Measurements from ENCODE around the gene LSS.
"Not testable (repeated sequence)": the region's sequence is repeated elsewhere in the genome, so short reads cannot be mapped to it uniquely, and the experiment has no call there.

The LSS gene

GRCh38 chr21:46188226-46189212, 40.1 kb downstream of the LSS start:
- in situ Hi-C loops (cut with HindIII; ENCODE audit: low sequenced_read_pairs): no loop called here

DNA sequence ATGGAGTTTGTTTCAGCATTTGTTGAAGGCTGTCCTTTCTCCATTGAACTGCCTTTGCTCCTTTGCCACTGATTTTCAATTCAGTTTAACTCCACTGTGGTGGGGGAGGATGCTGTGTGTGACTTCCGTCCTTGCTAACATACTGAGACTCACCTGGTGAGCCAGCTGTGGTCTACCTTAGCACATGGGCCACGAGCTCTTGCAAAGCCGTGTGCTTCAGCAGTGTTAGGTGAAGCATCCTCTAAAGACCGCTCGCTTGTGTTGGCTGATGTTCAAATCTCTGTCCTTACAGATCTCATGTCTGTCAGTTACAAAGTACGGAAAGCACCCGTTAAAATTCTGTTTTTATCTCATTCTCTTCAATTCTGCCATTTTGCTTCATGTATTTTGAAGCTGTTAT, 40.8 kb downstream of the LSS start:
- in situ Hi-C loops (cut with HindIII; ENCODE audit: low sequenced_read_pairs): no loop called here

- in situ Hi-C loops (cut with HindIII; ENCODE audit: low sequenced_read_pairs): no loop called here
Observed at GRCh38 chr21:46187261-46187660, 41.3 kb downstream of the LSS start.

GRCh38 chr21:46185716-46186115, 42.9 kb downstream of the LSS start:
- in situ Hi-C loops (cut with HindIII; ENCODE audit: low sequenced_read_pairs): no loop called here

DNA sequence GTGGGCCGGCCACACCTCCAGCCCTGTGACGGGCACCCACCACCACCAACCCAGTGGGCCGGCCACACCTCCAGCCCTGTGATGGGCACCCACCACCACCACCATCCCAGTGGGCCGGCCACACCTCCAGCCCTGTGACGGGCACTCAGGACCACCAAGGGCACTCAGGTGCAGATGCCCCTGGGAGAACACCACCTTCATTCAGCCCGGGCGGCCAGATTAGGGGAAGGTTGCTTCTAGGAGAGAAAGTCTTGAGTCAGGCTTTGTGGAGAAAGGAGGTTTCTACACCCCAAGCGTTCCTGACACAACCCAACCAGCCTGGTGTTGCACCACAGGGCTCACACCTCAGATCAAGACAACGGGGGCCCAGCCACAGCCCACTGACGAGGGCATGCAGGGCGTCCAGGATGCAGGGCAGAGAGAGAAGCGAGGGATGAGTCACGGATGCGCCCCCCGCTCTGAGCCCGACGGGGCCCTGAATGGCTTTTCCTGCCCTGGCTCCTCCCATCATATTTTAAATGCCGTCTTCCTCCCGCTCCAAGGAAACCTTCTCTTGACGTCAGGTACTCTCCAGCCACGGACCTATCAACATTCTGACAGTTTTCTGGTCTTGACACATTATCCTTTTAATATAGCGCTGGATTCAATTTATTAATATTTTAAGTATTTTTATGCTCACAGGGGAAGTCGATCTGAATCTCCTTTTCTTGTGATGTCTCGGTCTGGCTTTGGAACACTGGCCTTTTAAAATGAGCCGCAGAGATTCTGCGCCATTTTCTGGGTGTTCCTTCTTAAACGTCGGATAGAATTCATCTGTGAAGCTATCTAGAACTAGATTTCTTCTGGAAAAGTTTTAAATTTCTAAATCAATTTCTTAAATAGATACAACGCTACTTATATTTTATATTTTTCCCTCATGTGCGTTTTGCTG, 43.7 kb downstream of the LSS start:
- in situ Hi-C loops (cut with HindIII; ENCODE audit: low sequenced_read_pairs): no loop called here

DNA sequence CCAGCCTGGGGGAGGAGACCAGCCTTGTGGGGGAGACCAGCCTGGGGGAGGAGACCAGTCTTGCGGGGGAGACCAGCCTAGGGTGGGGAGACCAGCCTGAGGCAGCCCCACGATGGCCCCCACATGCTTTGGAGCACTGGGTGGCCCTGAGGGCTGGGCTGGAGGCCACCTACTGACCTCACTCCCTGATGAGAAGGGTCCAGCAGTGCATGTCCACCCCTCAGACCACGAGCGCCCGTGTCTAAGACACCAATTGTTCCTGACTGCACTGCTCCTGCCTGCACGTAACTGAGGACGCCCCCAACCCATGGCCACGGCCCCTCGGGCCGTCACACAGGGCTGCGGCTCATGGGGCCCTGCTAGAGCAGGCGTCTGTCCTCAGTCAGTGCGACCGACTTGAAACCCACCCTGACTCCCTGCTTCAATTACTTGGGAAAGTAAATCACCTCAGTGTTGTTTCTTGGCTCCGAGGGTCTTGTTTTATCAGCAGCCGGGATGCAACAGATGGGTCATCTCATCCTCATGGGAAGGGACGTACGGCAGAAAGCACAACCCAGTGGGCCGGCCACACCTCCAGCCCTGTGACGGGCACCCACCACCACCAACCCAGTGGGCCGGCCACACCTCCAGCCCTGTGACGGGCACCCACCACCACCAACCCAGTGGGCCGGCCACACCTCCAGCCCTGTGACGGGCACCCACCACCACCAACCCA, 44.5 kb downstream of the LSS start, which contains the start of gene SPATC1L:
Gene SPATC1L (minus strand): TSS at position 550 of the 715 bp plus-strand sequence. CDS start 1,643 bp downstream, outside the sequence.
- in situ Hi-C loops (cut with HindIII; ENCODE audit: low sequenced_read_pairs): no loop called here

DNA sequence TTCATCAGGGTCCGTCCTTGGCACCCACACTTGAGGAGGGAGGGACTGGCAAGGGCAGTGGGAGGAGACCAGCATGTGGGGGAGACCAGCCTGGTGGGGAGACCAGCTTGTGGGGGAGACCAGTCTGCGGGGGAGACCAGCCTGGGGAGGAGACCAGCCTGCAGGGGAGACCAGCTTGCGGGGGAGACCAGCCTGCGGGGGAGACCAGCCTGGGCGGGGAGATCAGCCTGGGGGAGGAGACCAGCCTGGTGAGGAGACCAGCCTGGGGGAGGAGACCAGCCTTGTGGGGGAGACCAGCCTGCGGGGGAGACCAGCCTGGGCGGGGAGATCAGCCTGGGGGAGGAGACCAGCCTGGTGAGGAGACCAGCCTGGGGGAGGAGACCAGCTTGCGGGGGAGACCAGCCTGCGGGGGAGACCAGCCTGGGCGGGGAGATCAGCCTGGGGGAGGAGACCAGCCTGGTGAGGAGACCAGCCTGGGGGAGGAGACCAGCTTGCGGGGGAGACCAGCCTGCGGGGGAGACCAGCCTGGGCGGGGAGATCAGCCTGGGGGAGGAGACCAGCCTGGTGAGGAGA, 45.2 kb downstream of the LSS start:
- in situ Hi-C loops (cut with HindIII; ENCODE audit: low sequenced_read_pairs): not testable (repeated sequence)

DNA sequence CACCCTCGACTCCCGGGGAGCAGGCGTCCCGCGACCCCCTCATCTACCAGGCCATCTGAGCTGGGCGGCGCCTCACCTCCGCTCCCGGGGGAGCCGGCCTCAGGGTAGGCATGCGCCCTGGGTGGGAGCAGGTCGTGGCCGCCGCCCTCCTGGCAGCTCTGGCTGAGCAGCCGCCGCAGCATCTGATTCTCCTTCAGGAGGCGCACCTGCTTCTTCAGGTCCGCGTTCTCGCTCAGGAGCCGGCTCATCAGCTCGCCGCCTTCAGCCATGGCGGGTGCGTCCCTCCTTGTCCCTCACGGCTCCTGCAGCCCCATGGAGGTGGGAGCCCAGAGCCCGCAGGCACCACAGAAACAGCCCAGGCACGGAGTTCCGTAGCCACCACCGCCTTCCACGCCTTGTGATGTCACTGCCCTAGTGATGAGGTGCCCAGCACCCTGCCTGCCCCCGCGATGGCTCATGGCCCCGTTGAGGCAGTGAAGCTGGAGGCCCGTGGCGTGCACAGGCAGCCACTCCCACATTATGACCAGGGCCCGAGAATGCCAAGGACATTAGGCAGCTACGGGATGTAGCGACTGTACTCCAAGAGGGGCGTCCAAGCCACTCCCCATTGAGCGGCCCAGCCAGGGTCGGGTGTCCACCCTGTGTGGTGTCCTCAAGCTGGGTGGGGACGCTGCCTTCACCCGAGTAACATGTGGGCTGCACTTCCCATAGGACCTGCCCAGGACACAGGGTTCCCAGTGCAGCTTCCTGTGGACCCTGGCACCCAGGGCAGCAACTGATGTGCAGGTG, 45.8 kb downstream of the LSS start:
- in situ Hi-C loops (cut with HindIII; ENCODE audit: low sequenced_read_pairs): no loop called here

DNA sequence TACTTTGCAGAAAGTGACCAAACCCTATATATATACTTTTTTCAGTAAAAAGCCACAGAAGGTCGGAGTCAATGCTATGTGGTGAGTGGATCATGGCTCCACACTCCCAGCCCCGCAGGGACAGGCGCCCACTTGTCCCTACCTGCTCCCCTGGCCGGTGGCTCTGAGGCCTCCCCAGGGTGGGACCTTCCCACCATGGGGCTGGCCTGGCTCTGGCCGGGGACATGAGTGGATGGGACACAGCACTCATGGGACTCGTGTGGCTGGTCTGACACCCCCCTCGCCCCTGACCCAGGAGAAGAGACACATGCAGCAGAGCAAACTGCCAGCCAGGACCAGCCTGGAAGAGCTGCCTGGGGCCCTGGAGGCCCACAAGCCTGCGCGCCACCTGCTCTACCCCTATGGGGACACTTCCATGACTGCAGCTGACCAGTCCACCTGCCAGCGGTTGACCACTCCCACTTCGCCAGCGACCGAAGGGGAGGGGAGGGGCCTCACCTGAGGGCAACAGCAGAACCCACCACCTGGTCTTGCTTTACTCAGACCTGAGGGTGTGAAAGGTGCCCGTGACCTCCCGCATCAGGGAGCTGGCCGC, 46.5 kb downstream of the LSS start:
- in situ Hi-C loops (cut with HindIII; ENCODE audit: low sequenced_read_pairs): no loop called here

DNA sequence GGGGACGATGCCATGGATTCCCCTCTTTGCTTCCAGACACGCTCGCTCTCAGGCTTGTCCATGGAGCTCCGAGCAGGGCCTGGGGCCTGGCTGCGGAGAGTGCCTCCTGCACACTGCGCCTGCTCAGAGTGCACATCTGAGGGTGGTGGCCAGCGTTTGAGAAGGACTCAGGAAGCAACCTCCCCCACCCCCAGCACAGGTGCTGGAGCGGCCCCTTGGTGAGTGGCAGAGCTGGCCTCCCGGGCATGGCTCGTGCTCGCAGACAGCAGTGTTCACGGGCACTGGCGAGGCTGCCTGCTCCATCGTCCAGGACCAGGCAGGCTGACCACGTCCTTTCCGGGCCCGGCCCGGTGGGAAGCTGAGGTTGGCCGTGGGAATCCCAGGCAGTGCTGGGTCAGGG, 47.1 kb downstream of the LSS start:
- in situ Hi-C loops (cut with HindIII; ENCODE audit: low sequenced_read_pairs): no loop called here

- in situ Hi-C loops (cut with HindIII; ENCODE audit: low sequenced_read_pairs): no loop called here
Observed at GRCh38 chr21:46180778-46181391, 47.7 kb downstream of the LSS start.

DNA sequence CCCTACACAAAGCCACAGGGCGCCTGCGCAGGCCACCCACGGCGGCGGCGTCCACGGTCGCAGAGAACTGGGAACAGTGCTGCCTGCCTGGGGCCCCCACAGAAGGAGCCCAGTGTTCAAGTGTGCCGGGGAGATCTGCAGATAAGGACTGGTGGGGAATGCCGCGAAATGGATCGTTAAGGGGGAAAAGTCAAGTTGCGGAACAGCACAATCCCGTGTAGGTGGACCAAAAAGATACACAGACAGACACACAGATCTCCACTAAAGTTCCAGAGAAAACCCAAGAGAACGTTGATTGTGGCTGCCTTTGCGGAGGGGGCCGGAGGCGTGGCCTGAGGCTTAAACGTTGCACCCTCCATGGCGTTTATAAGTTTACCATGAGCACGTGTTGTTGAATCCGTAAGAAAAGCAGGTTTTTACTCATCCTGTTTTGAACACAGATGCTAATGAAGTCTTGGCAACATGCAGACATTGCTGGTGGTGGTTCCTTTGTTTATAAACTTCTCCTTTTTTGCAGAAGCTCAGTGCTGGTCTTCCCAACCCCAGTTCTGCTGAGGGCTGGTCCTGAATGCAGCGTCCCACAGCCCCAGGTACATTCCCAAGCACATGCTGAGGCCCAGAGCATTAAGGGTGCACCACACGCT, 48.4 kb downstream of the LSS start:
- in situ Hi-C loops (cut with HindIII; ENCODE audit: low sequenced_read_pairs): no loop called here

DNA sequence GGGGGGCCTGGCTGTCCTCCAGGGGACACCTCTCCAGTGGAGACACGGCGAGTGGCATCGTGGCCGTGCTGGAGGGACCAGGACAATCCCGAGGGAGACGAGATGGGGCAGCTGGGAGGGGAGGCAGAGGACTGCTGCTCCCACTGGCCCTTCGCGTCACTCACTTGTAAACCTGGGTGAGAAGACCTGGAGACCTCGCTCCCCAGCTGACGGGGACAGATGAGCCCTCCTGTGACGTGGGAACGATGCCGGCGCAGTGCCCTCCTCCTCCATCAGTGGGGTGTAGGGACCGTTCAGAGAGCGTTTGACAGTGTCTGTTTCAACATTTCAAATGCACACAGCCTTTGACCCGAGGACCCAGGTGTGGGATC, 48.9 kb downstream of the LSS start:
- in situ Hi-C loops (cut with HindIII; ENCODE audit: low sequenced_read_pairs): no loop called here

- in situ Hi-C loops (cut with HindIII; ENCODE audit: low sequenced_read_pairs): no loop called here
Observed at GRCh38 chr21:46178961-46179360, 49.6 kb downstream of the LSS start.

DNA sequence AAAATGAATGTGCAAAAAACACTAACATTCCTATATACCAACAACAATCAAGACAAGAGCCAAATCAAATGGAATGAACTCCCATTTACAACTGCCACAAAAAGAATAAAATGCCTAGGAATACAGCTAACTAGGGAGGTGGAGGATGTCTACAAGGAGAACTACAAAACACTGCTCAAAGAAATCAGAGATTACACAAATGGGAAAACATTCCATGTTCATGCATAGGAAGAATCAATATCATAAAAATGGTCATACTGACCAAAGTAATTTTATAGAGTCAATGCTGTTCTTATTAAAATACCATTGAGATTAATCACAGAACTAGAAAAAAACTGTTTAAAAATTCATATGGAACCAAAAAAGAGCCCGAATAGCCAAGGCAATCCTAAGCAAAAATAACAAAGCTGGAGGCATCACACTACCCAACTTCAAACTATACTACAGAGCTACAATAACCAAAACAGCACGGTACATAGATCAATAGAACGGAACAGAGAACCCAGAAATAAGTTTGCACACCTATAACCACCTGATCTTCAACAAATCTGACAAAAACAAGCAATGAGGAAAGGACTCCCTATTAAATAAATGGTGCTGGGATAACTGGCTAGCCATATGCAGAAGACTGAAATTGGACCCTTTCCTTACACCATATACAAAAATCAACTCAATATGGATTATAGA, 52.0 kb downstream of the LSS start:
- in situ Hi-C loops (cut with HindIII; ENCODE audit: low sequenced_read_pairs): not testable (repeated sequence)

GRCh38 chr21:46173573-46173972, 55.0 kb downstream of the LSS start:
- in situ Hi-C loops (cut with HindIII; ENCODE audit: low sequenced_read_pairs): no loop called here

DNA sequence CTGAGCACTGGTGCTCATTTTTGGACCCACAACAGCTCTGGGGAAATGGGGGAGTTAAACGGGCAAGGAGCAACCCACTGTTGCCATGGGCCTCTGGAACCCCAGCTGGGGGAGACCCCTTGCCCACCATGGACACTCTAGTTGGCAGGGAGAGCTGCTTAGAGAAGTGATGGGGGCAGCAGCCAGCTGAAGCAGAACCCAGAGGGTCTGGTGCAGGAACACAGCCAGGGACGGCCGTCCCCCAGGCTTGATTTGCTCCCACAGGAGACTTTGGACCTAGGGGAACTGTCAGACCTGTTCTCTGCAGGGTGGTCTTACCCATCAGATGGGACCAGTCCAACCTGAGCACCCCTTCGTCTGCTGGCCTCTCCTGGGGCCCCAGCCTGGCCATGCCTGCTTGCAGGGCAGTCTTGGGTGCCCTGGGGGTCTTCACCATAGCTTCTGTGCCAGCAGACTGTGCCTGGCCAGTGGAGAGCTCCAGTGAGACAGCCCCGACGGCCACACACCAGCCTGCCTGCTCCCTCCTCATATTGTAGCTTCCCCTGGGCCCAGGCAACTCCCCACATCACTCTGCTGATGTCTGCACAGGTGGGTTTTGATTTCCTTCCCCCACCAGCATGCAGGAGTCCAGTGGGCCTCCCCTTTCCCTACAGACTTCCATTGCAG, 55.6 kb downstream of the LSS start:
- in situ Hi-C loops (cut with HindIII; ENCODE audit: low sequenced_read_pairs): no loop called here

Measured in DLD1 (cell line).